GM11168 (cell line): ENCODE data around the gene PLXNA4.

ENCODE experiments used
- in situ Hi-C: fragments of 300-500 bp; cut with MboI; formaldehyde crosslinking; loops from one replicate; pipeline ENCODE4 v1.12.0; 2022; ENCODE audit warnings: low sequenced_read_pairs; ENCODE audit not compliant: unreplicated experiment

The PLXNA4 gene

DNA sequence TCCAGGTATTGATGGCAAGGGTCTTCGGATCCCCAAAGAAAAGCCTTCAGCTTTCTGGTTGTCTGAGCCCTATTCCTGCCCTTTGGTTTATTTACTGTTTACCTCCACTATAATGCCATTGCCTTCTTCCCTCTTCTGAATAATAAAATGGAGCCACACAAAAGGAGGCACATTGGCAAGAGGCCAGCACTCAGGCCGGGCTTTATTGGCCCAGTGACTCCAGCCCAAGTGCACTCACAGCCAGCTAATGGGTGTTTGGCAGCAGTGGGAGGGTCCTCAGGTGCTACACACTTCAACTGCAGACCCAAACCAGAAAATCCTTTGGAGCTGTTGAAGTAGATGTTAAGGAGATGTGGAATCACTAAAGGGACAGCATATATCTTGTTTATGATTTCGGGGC is 336.0 kb downstream of the PLXNA4 start:
- in situ Hi-C loops = no loop called here

DNA sequence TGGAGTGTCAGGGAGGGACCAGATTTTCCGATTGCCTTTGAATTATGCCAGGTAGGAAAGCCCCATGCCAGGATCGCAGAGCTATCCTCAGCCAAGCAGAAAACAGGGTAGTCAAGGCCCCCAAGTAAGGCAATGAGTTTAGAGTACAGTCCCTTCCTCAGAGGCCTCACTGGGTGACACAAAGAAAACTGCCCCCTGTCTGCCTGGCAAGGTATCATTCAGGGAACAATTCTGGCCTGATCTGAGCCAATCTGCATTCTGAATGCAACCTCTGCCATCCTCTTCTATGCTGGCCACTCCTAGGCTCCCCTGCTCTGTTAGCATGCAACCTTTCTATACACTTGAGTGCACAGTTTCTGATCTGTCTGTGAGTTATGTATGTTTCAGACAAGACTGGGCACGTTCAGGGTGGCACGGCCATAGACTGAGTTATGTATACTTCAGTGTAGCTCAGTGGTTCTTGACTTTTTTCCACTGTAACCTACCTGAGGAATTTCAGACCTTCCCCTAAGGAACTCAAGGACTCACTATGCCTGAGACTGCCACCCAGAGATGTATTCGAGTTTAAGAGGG is 336.8 kb downstream of the PLXNA4 start:
- in situ Hi-C loops = no loop called here

DNA sequence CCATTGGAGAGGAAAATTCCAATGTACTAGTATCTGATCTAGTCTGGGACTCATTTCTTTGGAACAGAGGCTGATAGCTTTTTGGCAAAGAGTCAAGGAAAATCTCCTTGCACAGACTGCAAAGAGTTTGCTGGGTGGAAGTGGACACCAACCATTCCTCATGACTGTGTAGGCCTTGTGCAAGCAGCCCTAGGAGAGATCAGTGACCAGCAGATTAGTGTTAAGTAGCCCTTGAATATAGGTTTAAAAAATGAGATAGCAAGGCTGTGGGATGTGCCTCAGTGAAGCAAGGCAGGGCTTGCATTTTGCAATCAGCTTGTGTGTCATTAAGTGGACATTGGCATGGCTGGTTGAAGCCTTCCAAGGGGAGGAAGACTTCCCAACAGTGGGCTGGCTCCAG is 341.6 kb downstream of the PLXNA4 start:
- in situ Hi-C loops = no loop called here

DNA sequence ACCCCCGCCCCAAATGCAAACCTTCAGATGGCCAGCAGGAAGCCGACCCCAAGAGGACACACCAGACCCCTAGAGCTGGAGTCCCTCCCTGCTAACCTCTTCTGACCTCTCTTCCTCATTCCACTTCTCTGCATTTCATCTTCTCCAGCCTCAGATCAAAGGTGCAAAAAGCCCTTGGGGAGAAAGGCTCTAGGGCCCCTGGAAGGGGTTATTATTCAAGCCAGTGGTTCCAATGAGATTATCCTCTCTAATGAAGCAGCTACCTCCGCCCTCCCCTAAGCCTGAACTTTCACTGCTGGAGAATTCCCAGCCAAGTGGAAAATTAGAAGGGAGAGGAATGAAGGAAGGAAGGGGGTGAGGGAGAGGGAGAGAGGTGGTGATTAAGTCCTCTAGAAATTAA is 343.9 kb downstream of the PLXNA4 start:
- in situ Hi-C loops = no loop called here

DNA sequence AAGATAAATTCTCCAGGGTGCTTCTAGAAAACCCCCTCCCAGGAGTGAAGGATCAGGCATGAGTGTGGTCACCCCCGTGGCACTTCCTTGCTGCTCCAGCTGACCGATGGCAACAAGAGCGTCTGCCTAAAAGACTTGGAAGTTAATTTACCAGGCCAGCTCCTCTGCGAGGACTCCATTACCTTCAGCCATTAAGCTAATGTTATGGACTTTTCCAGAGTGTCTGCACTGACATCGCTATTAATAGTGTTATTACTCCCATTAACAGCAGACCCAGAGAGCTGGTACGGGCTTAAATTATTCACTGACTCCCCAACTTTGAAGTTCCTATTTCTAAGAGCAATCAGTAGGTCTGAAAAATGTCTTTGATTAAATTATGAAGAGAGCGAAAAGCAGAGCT is 345.8 kb downstream of the PLXNA4 start:
- in situ Hi-C loops = no loop called here

GRCh38 chr7:132228240-132228639 is 348.0 kb downstream of the PLXNA4 start:
- in situ Hi-C loops = no loop called here

- in situ Hi-C loops = no loop called here
Observed at GRCh38 chr7:132226957-132227290, 349.3 kb downstream of the PLXNA4 start.

- in situ Hi-C loops = no loop called here
Observed at GRCh38 chr7:132226046-132226956, 350.0 kb downstream of the PLXNA4 start.

DNA sequence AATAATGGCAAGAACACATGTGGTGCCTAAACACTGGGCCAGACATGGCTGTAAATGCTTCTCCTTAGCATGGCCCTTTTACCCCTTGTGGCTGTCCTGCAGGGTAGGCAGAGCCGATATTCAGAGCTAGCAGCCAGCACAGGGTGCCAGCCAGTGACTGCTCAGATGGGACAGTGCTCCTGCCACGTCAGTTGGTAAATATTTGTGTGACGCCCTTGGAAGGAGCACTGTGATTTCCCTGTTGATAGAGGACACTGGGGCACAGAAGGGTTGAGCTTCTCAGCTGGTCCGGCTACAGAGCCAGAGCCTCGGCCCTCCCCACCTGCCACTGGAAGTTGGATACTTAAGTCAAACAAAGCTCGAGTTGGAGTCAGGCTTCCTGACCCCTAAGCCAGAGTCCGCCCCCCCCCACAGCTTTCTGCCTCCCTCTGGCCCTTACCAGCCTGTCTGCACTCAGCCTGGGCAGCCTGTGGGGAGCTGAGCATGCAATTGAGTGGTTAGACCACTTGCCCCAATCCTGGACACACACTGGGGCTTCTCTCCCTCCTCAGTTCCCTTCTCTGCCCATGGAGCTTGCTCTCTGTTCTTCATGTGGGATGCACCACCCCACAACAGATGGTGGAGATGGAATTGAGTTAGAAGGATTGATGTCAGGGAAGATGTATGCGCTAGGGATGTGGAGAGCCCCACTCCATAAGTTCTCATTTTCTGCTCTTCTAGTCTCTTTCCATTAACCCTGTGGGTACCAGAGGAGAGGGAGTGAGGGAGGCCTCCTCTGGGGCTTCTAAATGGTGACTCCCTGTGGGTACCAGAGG is 350.8 kb downstream of the PLXNA4 start:
- in situ Hi-C loops = no loop called here

DNA sequence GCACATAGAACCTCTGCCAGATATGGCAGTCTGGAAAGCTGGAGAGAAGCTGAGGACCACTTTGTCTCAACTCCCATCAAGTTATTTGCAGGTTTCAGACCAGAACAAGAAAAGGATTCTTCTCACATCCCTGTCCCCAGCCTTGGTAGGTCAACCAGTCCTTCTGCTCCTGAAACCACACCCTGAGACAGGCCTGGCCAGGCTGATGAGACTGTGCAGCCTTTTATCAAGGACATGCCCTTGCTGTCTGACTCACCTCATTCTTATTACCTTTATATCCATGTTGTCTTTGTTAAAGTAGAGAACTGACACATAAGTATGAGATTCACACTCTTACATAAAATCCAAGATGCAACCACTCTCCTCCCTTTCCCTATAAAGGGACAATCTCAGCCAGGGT is 354.9 kb downstream of the PLXNA4 start:
- in situ Hi-C loops = no loop called here

DNA sequence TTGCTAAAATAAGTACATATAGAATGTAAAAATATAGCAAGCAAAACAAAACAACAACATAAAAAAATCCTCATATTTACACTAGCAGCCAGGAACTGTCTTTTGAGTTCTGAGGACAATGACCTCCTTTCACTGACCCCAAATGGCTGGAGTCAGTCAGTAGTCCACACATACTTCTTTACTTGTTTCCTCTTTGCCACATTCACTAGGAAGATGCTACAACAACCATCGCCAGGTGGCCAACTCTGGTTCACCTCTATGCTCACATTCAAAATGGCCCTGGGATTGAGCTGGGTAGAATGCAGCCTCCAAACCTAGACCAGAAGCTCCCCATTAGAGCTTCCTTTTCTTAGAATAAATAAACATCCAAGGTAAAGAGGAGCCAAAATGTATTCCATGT is 356.2 kb downstream of the PLXNA4 start:
- in situ Hi-C loops = no loop called here

GRCh38 chr7:132218876-132219275 is 357.4 kb downstream of the PLXNA4 start:
- in situ Hi-C loops = no loop called here

DNA sequence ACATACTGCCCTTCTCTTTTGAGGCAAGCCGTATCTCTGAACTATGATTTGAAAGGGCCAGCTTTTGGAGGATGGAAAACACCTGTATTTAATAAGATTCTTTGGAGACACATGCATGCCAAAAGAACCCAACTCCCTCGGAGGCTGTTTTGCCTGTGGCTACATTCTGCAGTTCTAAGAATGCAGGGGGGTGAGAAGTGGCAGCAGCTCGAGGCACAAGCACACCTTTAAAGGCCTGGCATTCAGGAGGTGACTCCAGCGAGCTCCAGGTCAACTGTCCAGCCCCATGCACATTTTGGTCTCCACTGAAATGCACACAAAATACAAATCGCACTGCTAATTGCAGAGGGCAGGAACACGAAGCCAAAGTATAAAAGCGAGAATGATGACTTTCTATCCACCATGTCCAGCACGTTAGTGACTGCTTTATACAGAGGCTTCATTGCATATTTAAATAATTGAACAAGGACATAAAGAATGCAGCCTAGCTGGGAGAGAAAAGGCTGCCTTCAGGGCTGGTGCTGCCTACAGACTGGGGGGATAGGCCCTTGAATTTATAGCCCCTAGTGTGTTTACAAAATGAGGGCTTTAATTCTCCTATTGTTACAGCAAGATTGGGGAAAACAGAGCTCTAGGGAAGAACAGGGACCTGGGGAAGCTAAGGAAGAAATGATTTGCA is 359.3 kb downstream of the PLXNA4 start:
- in situ Hi-C loops = no loop called here

GRCh38 chr7:132214452-132214851 is 361.8 kb downstream of the PLXNA4 start:
- in situ Hi-C loops = no loop called here

DNA sequence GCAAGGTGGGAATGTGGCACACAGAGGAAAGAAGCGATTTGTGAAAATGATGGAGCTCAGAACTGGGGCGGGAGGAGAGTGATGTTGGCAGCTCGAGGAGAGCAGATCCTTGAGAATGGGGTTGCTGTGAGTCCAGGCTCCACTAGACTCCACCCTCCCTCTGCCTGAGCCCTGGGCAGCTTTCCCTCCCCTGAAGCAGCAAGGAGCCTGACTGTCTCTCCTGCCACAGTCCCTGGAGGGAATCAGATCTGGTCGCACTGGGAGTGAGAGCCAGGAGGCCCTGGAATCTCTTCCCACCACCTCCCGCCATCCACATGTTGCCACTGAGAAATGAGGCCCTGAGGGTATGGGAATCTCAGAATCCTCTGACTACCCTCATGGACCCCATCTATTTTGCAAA is 362.7 kb downstream of the PLXNA4 start:
- in situ Hi-C loops = no loop called here

DNA sequence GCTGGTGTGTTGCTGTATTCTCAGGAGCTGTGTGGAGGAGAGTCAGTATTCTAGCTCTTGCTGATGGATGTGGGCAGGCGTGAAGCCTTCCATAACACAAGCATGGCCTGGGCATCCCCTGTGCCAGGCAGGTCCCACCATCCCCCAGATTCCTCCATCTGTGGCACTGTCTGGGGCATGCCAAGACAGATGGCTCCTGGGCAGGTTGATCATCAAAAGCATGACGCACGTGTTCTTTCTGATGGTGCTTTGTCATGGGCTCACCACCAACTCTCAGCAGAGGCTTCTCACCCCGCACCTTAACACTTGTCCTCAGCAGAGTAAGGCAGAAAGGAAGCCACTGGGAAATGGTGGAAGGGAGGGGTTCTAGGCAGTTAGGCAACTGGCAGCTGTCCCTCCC is 364.3 kb downstream of the PLXNA4 start:
- in situ Hi-C loops = no loop called here

DNA sequence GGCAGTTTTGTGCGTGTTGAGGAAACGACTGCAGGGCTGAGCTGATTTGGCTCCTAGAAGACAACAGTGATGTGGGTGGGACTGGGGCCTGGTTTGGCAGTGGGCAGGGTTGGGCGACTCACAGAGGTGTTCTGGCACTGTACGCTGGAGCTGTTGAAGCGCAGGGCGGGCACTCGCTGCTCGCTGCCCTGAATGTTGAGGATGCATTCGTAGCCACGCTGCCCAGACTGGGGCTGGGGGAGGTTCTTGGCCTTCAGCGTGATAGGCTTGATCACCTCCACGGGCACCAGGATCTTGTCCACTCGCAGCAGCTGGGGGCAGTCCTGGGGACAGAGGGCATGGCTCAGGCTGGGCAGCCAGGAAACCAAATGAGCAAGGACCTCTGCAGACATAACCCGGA is 365.4 kb downstream of the PLXNA4 start:
- in situ Hi-C loops = no loop called here

- in situ Hi-C loops = no loop called here
Observed at GRCh38 chr7:132207782-132208181, 368.5 kb downstream of the PLXNA4 start.

DNA sequence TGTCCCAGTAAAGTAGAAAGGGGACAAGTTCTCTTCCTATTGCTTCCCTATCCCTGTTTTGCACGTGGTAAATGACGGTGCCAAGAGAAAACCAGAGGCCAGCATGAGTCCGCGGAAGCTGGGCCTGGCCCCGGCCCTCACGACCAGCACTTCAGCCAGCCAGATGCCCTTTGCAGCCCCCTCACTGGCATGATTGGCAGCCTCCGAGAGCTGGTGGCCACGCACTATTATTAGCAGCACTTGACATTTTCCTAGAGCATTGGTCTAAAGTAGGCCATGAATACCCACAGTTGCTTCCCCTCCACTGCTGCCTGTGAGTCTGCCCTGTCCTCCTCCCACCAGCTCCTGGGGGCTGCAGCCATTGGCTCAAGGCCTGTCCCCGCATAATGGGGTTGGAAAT is 369.1 kb downstream of the PLXNA4 start:
- in situ Hi-C loops = no loop called here

- in situ Hi-C loops = no loop called here
Observed at GRCh38 chr7:132206594-132206993, 369.7 kb downstream of the PLXNA4 start.

GRCh38 chr7:132205509-132205908 is 370.8 kb downstream of the PLXNA4 start:
- in situ Hi-C loops = no loop called here
